HG03571 (cell line): Measurements from ENCODE around the gene PSKH1.
"Not testable (repeated sequence)": the region's sequence is repeated elsewhere in the genome, so short reads cannot be mapped to it uniquely, and the experiment has no call there.

Experiments used
- ATAC-seq: cut with Tn5 transposase; IDR thresholded peaks from one replicate; pipeline ENCODE4 v1.9.1; 2021; ENCODE audit not compliant: unreplicated experiment

The PSKH1 gene

DNA sequence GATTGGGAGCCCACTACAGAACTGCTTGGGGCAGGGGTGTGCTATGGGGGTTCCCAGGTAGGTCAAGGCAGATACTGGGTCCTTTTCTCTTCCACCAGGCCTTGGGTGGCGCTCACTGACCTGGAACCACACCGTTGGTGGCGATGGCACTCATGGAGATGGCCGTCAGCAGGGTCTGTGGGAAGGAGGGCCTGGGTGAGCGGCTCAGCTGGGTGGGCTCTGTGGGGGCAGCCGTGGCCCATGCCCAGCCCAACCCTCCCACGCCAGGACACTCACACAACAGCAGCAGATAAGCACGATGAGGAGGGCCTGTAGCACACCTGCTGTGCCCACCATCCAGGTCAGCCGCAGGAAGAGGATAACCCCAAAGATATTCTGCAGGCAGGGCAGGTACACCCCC lies 64.6 kb downstream of the PSKH1 start:
- no peak for ATAC-seq

DNA sequence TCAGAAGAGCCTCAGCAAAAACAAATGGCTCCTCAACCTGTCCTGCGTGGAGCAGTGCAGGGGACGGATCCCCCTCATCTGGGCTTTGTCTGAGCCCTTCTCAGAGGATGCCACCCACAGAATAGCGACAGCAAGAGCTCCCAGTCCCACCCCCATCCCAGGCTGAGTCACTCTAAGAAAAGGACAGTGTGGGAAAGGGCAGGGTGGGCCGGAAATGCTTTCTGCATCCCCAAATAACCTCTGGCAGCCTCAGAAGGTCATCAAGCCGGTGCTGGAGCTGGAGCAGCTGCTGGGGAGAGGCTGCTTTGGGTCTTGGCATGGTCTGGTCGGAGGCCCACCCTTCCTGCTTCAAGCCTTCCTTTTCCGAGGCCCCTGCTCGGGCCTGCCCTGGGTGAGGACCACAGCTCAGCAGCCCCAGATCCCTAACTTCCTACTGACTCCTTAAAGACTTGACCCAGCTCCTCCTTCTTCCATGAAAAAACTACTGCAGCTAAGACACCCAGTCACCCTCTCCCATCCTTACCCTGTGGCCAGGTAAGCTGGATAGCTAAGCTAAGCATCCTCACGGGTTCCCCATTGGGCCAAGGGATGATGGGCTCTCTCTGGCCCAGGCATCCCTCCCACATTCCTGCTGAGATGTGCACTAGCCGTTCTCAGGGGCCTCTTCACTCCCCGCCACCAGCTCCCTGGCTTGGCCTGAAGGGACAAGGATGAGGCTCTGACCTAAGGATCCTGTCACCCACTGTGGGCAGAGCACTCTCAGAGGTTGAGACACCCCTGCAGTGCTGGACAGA lies 66.7 kb downstream of the PSKH1 start:
- ATAC-seq = no peak

DNA sequence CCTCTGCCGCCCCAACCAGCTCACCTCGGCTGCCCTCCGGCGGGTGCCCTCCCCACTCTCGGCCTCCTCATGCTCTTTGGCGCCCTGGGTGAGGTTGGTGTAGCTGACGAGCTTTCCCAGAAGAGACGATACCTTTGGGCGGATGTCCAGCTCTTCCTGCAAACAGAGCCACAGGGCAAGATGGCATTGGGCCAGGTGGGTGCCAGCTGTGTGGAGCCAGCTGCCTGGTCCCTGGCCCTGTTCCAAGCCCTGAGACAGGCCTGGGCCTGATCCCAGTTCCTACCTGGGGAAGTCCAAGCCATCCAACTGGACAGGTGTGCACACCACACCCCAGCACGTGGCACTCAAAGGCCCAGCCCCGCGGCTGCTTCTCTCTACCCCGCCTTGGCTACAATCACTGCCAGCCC lies 68.5 kb downstream of the PSKH1 start:
- ATAC-seq = no peak

GRCh38 chr16:67962135-67962534 lies 69.1 kb downstream of the PSKH1 start:
- no peak for ATAC-seq

DNA sequence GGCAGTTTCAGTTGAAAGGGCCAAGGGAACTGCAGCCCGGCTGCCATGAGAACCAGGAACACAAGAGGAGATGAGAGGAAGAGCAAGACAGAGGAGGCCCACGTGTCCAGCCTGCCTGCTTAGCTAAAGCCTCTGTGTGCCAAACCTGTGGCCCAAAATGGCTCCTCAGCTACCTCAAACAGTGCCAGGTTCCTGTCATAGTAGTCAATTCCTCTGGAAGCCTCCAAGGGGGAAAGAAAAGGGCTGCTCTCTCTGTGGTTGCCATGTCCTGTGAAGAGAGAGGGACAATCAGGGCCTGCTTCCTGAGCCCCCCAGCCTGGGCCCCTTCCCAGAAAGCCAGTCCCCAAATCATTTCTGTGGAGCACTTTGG lies 70.2 kb downstream of the PSKH1 start:
- ATAC-seq = no peak

GRCh38 chr16:67963662-67964321 lies 70.7 kb downstream of the PSKH1 start:
- no peak for ATAC-seq

DNA sequence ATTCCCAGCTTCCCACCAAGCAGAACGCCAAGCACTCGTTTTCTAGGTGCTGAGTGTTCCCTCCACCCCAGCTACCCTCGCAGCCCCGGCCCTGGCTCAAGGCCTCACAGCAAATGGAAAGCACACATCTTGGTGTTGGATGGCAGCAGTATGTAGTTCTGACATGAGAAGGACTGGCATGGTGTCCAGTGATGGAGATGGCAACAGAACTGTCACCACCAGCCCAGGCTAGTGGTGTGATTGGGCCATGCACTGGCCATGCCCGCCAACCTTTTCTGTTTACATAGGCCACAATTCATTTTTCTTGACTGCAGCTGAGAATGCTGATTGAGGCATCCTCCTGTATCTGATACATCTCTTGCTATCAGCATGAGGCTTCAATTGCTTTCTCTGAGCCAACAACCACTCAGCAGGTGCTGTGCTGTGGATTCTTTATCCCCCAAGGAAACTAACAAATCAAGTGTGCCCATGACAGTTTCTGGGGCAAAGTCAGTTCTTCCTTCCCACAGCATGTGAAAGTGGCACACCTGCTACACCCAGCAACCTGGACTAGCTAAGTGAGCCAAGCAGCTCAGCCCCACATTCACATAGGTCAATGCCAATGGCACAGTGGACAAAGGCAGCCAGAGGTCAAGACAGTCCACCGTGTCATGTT lies 71.5 kb downstream of the PSKH1 start:
- no peak for ATAC-seq

GRCh38 chr16:67965668-67966548 lies 72.9 kb downstream of the PSKH1 start:
- no peak for ATAC-seq

DNA sequence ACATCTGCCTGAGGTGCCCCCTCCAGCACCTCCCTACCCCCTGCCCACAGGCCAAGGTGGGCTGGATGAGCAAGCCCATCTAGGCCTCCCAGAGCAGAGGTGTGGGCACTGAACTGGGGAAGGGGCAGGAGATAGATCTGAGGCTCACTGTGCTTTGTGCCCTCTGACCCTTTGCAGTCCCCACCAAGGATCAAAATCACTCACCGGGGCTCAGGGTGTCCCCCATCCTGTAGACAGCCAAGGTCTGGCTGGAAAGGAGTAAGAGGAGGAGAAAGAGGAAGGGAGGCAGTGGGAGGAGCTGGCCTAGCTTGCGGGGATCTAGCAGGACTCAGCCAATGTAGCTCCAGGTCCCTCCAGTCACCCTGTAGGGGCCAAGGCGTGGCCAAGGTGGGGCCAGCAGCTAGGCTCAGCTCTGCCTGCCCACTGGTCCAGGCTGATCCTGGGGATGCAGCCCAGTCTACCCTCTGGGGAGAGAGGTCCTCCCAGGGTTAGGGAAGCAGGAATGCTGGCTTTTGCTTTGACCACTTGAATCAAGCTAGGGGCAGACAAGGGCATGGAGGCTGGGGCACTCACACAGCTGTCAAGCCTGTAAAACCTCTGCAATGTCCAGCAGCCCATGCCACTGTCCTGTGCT lies 73.6 kb downstream of the PSKH1 start:
- ATAC-seq = no peak

GRCh38 chr16:67967183-67967957 lies 74.3 kb downstream of the PSKH1 start:
- no peak for ATAC-seq

GRCh38 chr16:67967958-67968399 lies 74.9 kb downstream of the PSKH1 start:
- peak; percentile 20 for ATAC-seq

DNA sequence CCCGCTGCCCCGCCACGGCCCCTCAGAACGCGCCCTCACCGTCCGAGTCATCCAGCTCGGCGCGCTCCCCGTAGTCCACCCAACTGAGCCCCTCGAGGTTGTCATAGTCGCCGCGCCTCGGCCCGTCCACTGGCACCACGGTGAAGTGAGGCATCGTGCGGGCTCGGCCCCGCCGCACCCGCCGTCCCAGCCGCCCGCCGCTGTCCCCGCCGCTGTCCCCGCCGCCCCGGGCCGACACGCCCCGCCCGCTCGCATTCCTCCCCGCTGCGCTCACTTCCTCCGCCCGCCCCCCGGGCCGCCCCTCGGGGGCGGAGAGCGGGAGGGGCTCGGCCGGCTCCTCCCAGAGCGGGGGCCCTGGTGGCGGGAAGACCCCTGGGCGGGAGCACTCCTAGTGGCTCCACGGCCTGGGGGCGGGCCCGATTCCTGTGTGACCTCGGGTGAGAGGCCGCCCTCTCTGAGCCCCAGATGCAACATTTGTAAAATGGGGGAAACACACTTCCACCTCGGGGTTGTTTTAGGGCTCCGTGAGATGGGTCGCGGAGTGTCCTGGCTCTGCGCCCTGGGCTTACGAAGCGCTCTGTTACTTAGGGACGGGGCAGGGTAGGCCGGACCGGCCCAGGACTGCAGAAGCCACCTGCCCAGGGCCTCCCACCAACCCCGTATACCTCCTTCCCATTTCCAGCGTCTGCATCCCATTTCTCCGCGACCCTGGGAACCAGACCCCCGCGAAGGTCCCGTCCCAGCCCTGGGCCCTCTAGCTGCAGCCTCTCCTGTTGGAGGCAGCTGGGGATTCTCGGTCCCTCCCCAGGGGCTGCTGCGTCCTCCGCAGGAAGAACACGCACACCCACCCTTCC lies 75.6 kb downstream of the PSKH1 start, which contains the start of gene SLC12A4:
Gene SLC12A4, minus strand, starts transcription at position 238 of the 854 bp plus-strand sequence. Its CDS starts 84 bp downstream, at position 154.
- ATAC-seq = peak; percentile 80

DNA sequence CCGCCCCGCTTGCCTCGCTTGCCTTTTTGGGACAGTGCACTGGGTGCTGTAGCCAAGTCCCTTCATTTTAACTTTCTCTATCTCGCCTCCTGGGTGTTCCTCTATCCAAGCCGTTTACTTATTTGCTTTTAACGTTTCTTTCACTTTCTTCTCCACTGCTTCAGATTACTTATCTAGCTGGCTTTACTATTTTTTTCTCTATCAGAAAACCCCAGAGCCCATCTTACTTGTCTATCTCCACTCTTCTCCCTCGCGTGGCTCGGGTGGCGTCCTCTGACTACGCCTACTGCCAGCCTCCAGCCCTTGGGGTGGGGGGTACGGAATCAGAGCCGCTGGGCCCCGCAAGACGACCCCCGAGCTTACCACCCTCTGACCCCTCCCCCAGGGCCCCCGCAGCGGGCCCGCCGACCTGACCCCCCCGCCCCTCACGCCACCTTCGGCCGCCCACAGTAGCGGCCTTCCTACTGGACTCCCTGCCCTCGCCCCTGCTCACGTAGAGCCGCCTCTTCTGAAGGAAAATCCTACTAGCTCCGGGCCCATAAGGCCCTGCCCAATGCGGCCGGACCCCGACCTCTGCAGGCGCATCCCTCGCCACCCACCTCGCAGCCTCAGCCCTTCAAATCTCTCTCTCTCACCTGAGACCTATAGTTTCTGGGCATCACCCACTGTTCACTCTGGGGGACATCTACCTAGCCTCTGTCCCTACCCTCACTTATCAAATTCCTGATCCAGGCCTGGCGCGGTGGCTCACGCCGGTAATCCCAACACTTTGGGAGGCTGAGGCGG lies 76.4 kb downstream of the PSKH1 start:
- ATAC-seq = no peak

DNA sequence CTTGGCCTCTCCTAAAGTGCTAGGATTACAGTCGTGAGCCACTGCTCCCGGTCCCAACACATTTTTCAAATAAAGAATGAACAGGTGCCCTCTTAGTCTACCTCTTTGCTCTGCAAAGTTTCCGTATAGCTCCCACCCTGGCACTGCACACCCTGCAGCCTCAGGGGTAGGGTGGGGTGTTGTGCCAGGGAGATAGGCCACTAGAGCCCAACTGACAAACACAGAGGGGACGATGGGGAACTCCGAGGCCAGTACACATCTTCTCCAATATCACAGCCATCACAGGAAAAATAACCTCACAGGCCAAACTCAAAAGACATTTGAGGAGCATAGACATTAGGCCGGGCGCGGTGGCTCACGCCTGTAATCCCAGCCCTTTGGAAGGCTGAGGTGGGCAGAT lies 78.1 kb downstream of the PSKH1 start:
- no peak for ATAC-seq

DNA sequence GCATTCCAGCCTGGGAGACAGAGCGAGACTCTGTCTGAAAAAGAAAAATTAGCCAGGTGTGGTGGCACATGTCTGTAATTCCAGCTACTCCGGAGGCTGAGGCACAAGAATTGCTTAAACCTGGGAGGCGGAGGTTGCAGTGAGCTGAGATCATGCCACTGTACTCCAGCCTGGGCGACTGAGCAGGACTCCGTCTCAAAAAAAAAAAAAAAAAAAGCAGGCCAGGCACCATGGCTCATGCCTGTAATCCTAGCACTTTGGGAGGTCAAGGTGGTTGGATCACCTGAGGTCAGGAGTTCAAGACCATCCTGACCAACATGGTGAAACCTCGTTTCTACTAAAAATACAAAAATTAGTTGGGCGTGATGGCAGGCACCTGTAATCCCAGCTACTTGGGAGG lies 79.2 kb downstream of the PSKH1 start:
- ATAC-seq = not testable (repeated sequence)

DNA sequence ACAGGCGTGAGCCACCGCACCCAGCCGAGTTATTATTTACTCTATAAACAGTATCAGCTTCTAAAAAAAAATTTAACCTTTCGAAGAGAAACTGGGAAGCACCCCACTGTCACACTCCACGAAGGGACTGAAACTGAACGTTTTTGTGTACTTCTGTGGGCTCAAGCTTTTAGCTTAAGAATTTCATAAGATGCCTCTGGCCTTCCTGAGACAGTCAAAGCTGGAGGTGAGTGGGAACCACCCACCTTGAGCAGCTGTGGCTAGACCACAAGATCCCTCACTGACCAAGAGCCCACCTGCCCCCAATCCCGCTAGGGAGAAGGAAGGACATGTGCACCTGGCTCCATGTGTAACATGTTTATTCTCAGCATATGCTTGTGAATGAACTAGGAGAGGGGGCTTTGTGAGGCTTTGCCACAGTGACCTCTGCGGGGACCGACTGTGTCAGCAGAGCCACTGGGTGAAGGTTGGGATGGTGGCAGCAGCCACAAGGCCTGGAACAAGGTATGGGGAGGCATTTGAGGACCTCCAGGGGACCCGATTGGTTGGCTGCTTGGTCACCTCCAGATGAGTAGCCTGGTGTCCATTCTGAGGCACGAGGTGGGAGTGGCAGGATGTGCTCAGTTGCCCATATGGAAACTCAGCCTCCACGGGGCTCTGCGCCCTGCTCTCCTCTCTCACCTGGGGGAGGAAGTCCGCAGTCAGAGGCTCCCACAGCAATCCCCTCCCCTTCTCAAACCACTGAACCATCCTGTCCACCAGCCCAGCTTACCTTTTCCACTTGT lies 82.5 kb downstream of the PSKH1 start:
- ATAC-seq = no peak

DNA sequence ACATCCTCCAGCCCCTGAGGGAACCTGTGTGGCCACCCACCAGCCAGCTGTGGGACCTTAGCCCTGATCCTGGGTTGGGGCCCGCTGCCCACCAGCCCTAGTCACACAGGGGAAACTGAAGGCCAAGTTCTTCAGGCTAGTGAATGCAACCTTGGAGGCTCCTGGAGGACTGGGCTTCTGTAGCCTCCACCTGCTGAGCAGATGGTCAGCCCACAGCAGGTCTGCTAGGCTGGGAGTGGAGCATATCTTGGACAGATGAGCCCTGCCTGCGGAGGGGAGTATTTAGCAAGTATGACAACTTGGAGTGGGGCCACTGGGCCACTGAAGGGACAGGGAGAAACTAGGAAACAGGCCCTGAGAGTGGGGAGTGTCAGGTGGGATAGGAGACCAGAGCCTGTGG lies 83.2 kb downstream of the PSKH1 start:
- no peak for ATAC-seq
